Cardiac septum (tissue), 1 donor: ENCODE results near the gene NSA2. TPM values are rescaled to one million over a fixed set of nuclear protein-coding genes. Genes with fewer than 3 reads are reported as not detected.

Experiments
- DNase-seq: peaks from one replicate; pipeline ENCODE4 v3.0.0-alpha.2; 2020; ENCODE audit warnings: low spot score
- intact Hi-C: fragments of 100-400 bp; cut with DNase I; formaldehyde crosslinking; loops from one replicate; pipeline ENCODE4 v1.14.0; 2022
- total RNA-seq: library from RNA; stranded (reverse); fragmentation: NEBNext Ultra II Directional; extraction: Animal tissue kit (Norgen Biotek cat#: 25700); gene quantifications from one replicate; pipeline ENCODE4 v1.2.1, GENCODE V29; 2021
- donor health status: DM: no; HTN: no; CAD: no.

Gene NSA2
- total RNA-seq, 1 donor from 2014 or later: 34.2 TPM

- intact Hi-C loops: no loop called here
Observed at GRCh38 chr5:74801197-74801596, 34.1 kb downstream of the NSA2 start.

GRCh38 chr5:74801941-74802340, 34.9 kb downstream of the NSA2 start:
- intact Hi-C loops: no loop called here
- DNase-seq: no peak

More at GRCh38 chr5:74801197-74801596, 34.1 kb downstream of the NSA2 start:
- no peak for DNase-seq

GRCh38 chr5:74810915-74811314, 43.9 kb downstream of the NSA2 start:
- DNase-seq: no peak
- intact Hi-C loops: no loop called here

- intact Hi-C loops: no loop called here
- no peak for DNase-seq
Observed at GRCh38 chr5:74816875-74817274, 49.8 kb downstream of the NSA2 start.

GRCh38 chr5:74822288-74822687, 55.2 kb downstream of the NSA2 start:
- intact Hi-C loops: no loop called here
- DNase-seq: no peak

GRCh38 chr5:74829413-74829812, 62.4 kb downstream of the NSA2 start:
- intact Hi-C loops: no loop called here
- no peak for DNase-seq

Other genes starting within 250 kb of the NSA2 start
- gene ENC1, start 126.5 kb upstream of the NSA2 start, total RNA-seq: 6.6 TPM
- gene HEXB, start 82.0 kb upstream of the NSA2 start, total RNA-seq: 90.6 TPM
- 45.2 TPM for gene GFM2, start 132 bp upstream of the NSA2 start, total RNA-seq
- gene FAM169A, start 99.1 kb downstream of the NSA2 start, total RNA-seq: 6.5 TPM